Activated CD8-positive, alpha-beta T cell treated with anti-CD3 and anti-CD28 coated beads for 36 hours (primary cell): ENCODE data around the gene OR52N5. TPM values are rescaled to one million over a fixed set of nuclear protein-coding genes. Genes with fewer than 3 reads are reported as not detected.

Experiments used
- ATAC-seq: fragments of 200-7000 bp; cut with Tn5 transposase; one replicate; pipeline ENCODE4 v1.10.0; 2021; ENCODE audit warnings: mild to moderate bottlenecking, moderate library complexity
- CTCF ChIA-PET: fragments of 350-600 bp; sonication (Branson Sonifier 250); formaldehyde crosslinking; loops from one replicate; lab custom pipeline; 2021; ENCODE audit warnings: antibody characterized with exemption; lab: Charles Lee
- POLR2A ChIA-PET: fragments of 350-600 bp; sonication (Branson Sonifier 250); formaldehyde crosslinking; loops from one replicate; lab custom pipeline; 2021; ENCODE audit warnings: antibody characterized with exemption; lab: Charles Lee
- DNase-seq: peaks from one replicate; pipeline ENCODE4 v3.0.0-alpha.2; 2020
- H3K27ac Mint-ChIP-seq: one replicate; pipeline ENCODE4 v1.8.0; 2021; ENCODE audit warnings: mild to moderate bottlenecking, mixed read lengths
- H3K27me3 Mint-ChIP-seq: one replicate; pipeline ENCODE4 v1.8.0; 2021; ENCODE audit warnings: mixed read lengths
- H3K36me3 Mint-ChIP-seq: one replicate; pipeline ENCODE4 v1.8.0; 2021; ENCODE audit warnings: low read depth, mixed read lengths
- H3K4me1 Mint-ChIP-seq: one replicate; pipeline ENCODE4 v1.8.0; 2021; ENCODE audit warnings: low read depth, mixed read lengths
- H3K4me3 Mint-ChIP-seq: one replicate; pipeline ENCODE4 v1.8.0; 2021; ENCODE audit warnings: mild to moderate bottlenecking, moderate library complexity, mixed read lengths
- H3K9me3 Mint-ChIP-seq: one replicate; pipeline ENCODE4 v1.8.0; 2021; ENCODE audit warnings: mixed read lengths
- intact Hi-C: fragments of 100-400 bp; cut with micrococcal nuclease; formaldehyde crosslinking; loops from one replicate; pipeline ENCODE4 v1.10.0; 2022
- total RNA-seq, 2 experiments: library from RNA; stranded (reverse); gene quantifications; one replicate each; pipeline ENCODE4 v1.2.3, GENCODE V29; 2021
- TF ChIP-seq, protein P1 (sequence below): fragments of 200-600 bp; IDR thresholded peaks from one replicate; pipeline ENCODE4 v1.8.0; 2022; ENCODE audit warnings: antibody characterized with exemption, mild to moderate bottlenecking

OR52N5 gene
- total RNA-seq, 2 experiments from 2014 or later, result not detected

DNA sequence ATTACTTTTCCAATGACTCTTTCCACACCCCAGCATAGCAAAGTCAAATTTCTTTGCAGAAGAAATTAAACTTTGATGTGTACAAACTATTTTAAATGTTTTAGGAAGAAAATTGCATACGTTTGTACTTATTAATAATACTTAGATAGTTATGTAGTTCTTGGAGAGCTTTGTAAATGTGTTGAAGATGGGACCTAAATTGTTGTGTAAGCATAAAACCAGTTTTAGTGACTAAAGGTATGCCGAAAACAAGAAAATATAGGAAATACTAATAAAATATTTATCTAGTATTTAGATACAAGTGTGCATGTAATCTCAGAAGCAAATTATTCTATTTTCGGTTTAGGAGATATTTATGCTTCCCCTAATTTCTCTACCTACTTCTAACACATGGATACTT lies 33.3 kb downstream of the OR52N5 start:
- intact Hi-C loops, result no loop called here
- DNase-seq, result no peak
- TF ChIP-seq, protein P1, sequence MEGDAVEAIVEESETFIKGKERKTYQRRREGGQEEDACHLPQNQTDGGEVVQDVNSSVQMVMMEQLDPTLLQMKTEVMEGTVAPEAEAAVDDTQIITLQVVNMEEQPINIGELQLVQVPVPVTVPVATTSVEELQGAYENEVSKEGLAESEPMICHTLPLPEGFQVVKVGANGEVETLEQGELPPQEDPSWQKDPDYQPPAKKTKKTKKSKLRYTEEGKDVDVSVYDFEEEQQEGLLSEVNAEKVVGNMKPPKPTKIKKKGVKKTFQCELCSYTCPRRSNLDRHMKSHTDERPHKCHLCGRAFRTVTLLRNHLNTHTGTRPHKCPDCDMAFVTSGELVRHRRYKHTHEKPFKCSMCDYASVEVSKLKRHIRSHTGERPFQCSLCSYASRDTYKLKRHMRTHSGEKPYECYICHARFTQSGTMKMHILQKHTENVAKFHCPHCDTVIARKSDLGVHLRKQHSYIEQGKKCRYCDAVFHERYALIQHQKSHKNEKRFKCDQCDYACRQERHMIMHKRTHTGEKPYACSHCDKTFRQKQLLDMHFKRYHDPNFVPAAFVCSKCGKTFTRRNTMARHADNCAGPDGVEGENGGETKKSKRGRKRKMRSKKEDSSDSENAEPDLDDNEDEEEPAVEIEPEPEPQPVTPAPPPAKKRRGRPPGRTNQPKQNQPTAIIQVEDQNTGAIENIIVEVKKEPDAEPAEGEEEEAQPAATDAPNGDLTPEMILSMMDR, result no peak
- Mint-ChIP-seq H3K4me1 (no peaks in the 10 kb centered on the region), H3K9me3 (no peaks in the 10 kb centered on the region), H3K4me3 (no peak overlapping the region), H3K27ac (no peak overlapping the region), H3K36me3 (no peaks in the 10 kb centered on the region), H3K27me3 (no peaks in the 10 kb centered on the region)
- CTCF ChIA-PET, result no interaction called here
- POLR2A ChIA-PET, result no interaction called here
- ATAC-seq, result no peak

DNA sequence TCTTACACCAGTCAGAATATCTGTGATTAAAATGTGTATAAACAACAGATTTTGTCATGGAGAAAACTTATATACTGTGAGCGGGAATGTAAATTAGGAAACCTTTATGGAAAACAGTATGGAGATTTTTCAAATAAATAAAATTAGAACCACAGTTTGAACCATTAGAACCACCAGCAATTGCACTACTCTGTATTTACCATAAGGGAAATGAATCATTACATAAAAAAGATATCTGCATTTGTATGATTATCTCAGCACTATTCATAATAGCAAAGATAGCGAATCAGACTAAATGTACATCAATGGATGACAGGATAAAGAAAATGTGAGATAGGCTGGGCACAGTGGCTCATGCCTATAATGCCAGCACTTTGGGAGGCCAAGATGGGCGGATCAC lies 36.5 kb downstream of the OR52N5 start:
- intact Hi-C loops, result no loop called here
- Mint-ChIP-seq H3K4me1 (no peaks in the 10 kb centered on the region), H3K27me3 (no peaks in the 10 kb centered on the region), H3K9me3 (peaks cover 14% of the 10 kb centered on the region), H3K36me3 (no peaks in the 10 kb centered on the region), H3K4me3 (no peak overlapping the region), H3K27ac (no peak overlapping the region)
- ATAC-seq (no peak), DNase-seq (no peak)
- ChIA-PET POLR2A (no interaction called here), CTCF (no interaction called here)
- TF ChIP-seq, protein P1, result no peak

DNA sequence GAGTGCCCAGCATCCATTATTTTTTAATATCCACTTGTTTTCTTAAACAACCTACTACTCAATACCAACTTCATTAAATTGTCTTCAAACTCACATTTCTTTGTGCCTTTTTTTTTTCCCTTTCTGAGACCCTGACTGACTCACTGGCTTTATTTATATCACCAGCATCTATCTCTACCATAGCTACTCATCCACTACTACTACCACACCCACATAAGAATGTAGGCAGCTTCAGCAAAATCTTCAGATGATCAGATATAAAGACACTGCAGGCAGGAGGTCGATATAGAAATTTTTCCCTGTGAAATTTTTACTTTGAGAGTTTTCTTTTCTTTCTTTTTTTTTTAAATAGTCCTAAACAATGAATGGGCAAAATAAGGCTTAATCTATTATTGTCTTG lies 44.7 kb downstream of the OR52N5 start:
- H3K36me3 Mint-ChIP-seq, result peaks cover 12% of the 10 kb centered on the region
- ChIA-PET POLR2A (no interaction called here), CTCF (no interaction called here)
- TF ChIP-seq, protein P1, result no peak
- intact Hi-C loops, result no loop called here
- peaks cover 22% of the 10 kb centered on the region for H3K9me3 Mint-ChIP-seq
- ATAC-seq (no peak), DNase-seq (no peak)
- no peaks in the 10 kb centered on the region for H3K27me3 Mint-ChIP-seq
- no peak overlapping the region for H3K4me3 Mint-ChIP-seq
- H3K27ac Mint-ChIP-seq, result no peak overlapping the region
- no peaks in the 10 kb centered on the region for H3K4me1 Mint-ChIP-seq

DNA sequence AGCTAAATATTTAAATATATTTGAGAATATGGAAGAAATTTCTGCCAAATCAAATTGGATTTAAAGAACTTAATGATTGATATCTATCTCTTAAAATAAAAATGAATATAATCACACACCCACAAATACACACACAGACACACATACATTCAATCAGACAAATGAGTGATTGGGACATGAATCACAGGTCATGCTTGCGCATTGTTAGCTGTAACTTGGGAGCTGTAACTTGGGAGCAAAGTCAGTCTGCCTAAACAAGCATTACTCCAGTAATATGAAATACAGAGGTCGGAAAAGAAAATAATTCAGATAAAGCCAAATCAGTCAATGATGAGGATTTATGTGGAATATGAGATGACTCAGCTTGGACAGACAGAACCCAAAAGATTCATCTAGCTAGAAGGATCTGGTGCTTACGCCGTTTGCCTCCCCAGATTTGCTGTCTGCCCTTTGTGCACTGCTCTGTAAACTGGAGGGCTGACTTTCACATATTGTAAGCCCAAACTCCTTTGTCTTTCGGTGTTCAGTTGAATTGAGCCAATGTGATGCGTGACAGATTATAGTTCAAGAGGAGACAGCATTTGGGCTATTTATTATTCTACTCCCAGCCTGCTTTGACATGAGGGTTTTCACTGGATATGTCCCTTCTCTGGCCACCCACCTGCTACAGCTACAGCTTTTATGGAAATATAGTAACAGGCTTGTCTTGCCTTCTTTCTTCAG lies 45.3 kb downstream of the OR52N5 start:
- Mint-ChIP-seq H3K4me3 (no peak overlapping the region), H3K36me3 (peaks cover 12% of the 10 kb centered on the region), H3K27ac (no peak overlapping the region), H3K9me3 (peaks cover 17% of the 10 kb centered on the region), H3K27me3 (no peaks in the 10 kb centered on the region), H3K4me1 (no peaks in the 10 kb centered on the region)
- intact Hi-C loops, result no loop called here
- no peak for ATAC-seq
- no peak for DNase-seq
- POLR2A ChIA-PET, result no interaction called here
- TF ChIP-seq, protein P1, result no peak
- CTCF ChIA-PET, result no interaction called here

DNA sequence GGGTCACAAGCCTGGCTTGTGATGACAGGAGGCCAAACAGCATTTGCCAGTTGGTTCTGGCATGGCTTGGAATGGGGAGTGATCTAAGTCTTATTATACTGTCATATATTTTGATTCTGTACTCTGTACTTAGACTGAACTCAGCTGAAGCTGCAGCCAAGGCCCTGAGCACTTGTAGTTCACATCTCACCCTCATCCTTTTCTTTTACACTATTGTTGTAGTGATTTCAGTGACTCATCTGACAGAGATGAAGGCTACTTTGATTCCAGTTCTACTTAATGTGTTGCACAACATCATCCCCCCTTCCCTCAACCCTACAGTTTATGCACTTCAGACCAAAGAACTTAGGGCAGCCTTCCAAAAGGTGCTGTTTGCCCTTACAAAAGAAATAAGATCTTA lies 46.1 kb downstream of the OR52N5 start:
- intact Hi-C loops, result no loop called here
- no peak overlapping the region for H3K4me3 Mint-ChIP-seq
- no peaks in the 10 kb centered on the region for H3K4me1 Mint-ChIP-seq
- peaks cover 12% of the 10 kb centered on the region for H3K36me3 Mint-ChIP-seq
- H3K27me3 Mint-ChIP-seq, result no peaks in the 10 kb centered on the region
- H3K27ac Mint-ChIP-seq, result no peak overlapping the region
- no peak for DNase-seq
- ATAC-seq, result no peak
- ChIA-PET POLR2A (no interaction called here), CTCF (no interaction called here)
- H3K9me3 Mint-ChIP-seq, result peaks cover 13% of the 10 kb centered on the region
- TF ChIP-seq, protein P1, result no peak
